H1 (cell line): ENCODE results near the gene ZPR1.

Experiments
- CTCF ChIP-seq, 3 experiments: IDR thresholded peaks; 1 replicate in 2 of 3; 2 replicates in 1 of 3; pipeline versions ENCODE4 v1.5.1 to v1.6.1; 2011; ENCODE audit warnings: low read length in 3 of 3, mild to moderate bottlenecking in 3 of 3, inconsistent platforms in 2 of 3, low read depth in 1 of 3, moderate library complexity in 1 of 3; ENCODE audit not compliant: insufficient read depth in 1 of 3; ENCODE audit errors: control extremely low read depth in 1 of 3
- KDM1A ChIP-seq: fragments of 200-600, 300-600 bp; sonication (generic); IDR thresholded peaks from 2 replicates; pipeline ENCODE4 v1.7.1; 2016; ENCODE audit warnings: mild to moderate bottlenecking, low read length, borderline replicate concordance
- SP1 ChIP-seq: IDR thresholded peaks from 2 replicates; pipeline ENCODE4 v1.6.1; 2011; ENCODE audit warnings: low read depth, low read length
- SP4 ChIP-seq: IDR thresholded peaks from 2 replicates; pipeline ENCODE4 v1.6.1; 2012; ENCODE audit warnings: low read length, inconsistent platforms

GRCh38 chr11:116807601-116808261, 19.9 kb upstream of the ZPR1 start:
- TF ChIP-seq CTCF (IDR thresholded peaks at IDR 0.05; ENCODE audit: control extremely low read depth in 1 of 3, insufficient read depth in 1 of 3, low read depth in 1 of 3, low read length in 3 of 3), result no peak
- no peak for TF ChIP-seq SP4
- TF ChIP-seq SP1, result no peak
- TF ChIP-seq KDM1A, result no peak
